Measurements from ENCODE around the gene UNG.

Gene UNG

DNA sequence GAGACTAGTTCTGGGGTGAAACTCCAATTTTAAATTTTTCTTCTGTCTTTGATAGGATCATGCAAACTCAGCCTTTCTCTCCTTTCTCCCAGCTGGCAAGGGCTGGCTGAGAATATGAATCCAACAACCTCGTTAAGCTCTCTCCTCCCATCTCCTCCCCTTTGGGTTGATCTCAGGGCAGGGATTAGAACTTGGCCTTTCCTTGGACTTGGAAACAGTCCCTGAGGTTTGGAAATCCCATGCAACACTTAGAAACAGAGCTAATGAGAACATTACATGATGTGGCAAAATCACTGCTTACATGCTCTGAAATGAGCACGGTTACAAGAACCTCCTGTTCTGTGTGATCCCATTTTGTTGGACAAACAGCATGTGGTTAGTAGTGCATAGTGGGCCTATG lies 50.6 kb downstream of the UNG start:
- no peak for TF ChIP-seq CTCF (conservative IDR thresholded peaks at IDR 0.05; ENCODE audit: low read depth)
- no peak overlapping the region for H3K27ac ChIP-seq
- DNase-seq (ENCODE audit: low spot score) = no peak
- ChIA-PET CTCF (interaction anchor here (0.6 kb wide), 1 partner anchor 99 kb away, joined by 3 read pairs; no protein-coding TSS in a partner anchor), POLR2A (ENCODE audit: low non-redundant PET) (no interaction called here)

DNA sequence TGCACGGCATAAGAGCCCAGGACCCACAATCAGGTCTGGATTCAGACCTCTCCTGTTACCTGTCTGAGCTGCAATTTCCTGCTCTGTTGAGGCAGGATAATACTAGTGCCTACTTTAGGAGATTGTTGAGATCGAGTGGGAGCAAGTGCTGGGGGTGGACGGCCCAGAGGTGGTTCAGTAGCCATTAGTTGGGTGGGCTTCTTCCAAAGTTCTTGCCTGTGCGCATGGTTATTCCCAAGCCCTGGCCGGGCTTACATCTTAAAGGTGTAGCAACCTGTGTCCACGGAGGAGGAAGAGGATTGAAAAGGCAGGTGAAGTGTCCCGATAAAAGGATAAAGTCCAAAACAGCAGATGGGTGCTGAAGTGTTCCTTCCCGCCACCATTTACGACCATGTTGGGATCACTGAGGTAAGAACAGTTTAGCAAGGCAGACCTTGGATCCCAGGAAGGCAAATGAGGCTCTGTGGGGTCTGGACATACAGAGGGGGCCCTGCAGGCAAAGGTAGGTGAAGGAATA lies 52.8 kb downstream of the UNG start:
- DNase-seq (ENCODE audit: low spot score) = no peak
- H3K27ac ChIP-seq = no peak overlapping the region
- TF ChIP-seq CTCF (conservative IDR thresholded peaks at IDR 0.05; ENCODE audit: low read depth) = no peak
- CTCF ChIA-PET = interaction anchor here (0.7 kb wide), 1 partner anchor 51 kb away, joined by 3 read pairs; no protein-coding TSS in a partner anchor
- POLR2A ChIA-PET (ENCODE audit: low non-redundant PET) = no interaction called here

DNA sequence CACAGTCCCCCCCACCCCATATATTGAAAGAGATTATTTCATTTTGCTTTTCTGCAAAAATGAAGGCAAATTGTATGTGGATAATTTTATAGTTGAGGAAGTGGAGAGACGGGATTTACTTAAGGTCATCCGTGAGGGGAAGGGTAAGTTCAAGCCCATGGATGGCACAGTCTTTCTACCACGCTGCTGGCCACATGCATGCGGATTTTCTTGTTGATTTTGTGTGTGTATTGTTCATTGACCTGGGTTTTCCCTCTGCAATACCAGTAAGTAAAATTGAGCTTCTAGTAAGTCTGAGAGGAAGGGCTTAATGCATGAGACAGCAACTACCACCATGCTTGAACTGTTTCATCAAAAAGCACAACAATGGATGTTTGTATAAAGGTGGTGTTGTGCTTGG lies 54.1 kb downstream of the UNG start:
- CTCF ChIA-PET = no interaction called here

DNA sequence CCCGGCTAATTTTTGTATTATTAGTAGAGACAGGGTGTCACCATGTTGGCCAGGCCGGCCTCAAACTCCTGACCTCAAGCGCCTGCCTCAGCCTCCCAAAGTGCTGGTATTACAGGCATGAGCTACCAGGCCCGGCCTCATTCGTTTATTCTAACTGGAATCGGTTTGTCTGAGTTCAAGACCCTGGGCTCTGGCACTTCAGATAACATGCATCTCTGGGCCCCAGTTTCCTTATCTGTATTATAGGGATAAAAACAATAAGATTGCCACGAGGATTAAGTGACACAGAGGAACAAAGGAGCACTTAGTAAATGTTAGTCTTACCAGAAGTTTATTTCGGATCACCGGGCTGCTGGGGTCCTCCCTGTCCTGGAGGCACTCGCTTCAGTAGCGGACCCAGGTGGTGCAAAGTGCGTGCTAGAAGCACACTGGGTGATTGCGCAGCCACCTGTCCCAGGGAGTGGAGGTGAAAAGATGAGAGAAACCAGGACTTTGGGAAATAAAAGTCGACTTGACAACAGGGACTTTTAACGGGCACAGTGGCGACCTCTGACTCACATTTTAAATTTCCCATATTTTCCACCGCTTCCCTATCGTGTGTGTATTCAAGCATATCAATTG lies 56.5 kb downstream of the UNG start:
- CTCF ChIA-PET = interaction anchor here (0.6 kb wide), 1 partner anchor 20 kb away, joined by 3 read pairs; no protein-coding TSS in a partner anchor
- POLR2A ChIA-PET (ENCODE audit: low non-redundant PET) = no interaction called here
- no peak for DNase-seq (ENCODE audit: low spot score)
- H3K27ac ChIP-seq = peak overlapping the region; percentile 91
- no peak for TF ChIP-seq CTCF (conservative IDR thresholded peaks at IDR 0.05; ENCODE audit: low read depth)

More for the DNA sequence above, 54.1 kb downstream of the UNG start:
- no peak overlapping the region for H3K27ac ChIP-seq
- DNase-seq (ENCODE audit: low spot score) = no peak
- TF ChIP-seq CTCF (conservative IDR thresholded peaks at IDR 0.05; ENCODE audit: low read depth) = no peak
- POLR2A ChIA-PET (ENCODE audit: low non-redundant PET) = no interaction called here

DNA sequence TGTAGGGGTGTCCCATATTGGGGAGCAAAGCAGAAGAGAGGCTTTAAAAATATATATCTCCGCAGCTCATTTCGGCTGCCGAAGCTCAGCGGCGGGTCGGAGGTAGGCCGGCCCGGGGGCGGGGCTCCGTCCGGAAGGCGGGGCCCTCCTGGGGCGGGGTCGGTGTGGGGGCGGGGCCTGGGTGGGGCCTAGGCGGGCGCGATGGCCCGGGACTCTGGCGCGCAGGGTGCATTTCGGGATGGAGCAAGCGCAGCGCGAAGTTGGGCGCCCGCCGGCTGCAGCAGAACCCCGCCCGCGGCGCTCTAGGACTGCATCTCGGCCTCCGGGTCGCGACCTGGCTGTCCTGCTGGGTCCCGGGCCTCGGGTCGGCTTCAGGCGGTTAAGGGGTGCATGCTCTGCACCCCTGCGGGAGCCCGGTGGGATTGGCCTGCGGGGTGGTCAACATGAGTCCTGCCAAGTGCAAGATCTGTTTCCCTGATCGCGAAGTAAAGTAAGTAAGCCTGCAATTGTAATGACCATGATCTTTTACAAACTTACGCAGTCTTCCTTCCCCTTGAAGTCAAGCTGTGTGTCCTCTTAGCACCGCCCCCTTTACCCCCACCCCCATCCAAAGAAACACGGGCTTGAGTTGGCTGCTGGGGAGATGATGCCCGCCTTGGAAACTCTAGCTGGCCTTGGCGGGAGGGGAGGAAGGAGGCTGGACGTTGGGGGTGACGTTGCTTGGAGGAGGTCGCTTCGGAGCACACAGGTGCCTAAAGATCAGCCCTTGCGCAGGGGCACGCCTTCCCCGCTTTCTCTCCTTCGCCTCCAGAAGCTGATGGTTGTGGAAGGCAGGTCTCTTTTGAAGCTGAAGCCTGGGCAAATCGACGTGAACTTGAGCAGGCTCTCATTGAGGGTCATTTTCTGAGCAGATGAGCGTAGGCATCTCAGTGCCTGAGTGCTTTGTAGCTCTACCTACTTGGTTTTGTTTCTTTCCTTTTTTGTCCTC lies 57.3 kb downstream of the UNG start:
- TF ChIP-seq CTCF (conservative IDR thresholded peaks at IDR 0.05; ENCODE audit: low read depth) = no peak
- POLR2A ChIA-PET (ENCODE audit: low non-redundant PET) = no interaction called here
- peak overlapping the region; percentile 91 for H3K27ac ChIP-seq
- CTCF ChIA-PET = interaction anchor here (0.5 to 0.7 kb wide), 4 partner anchors 21 to 109 kb away, joined by 3 read pairs; no protein-coding TSS in a partner anchor
- peak; percentile 95 for DNase-seq (ENCODE audit: low spot score)

GRCh38 chr12:109156036-109156435 lies 58.6 kb downstream of the UNG start:
- no peak for TF ChIP-seq CTCF (conservative IDR thresholded peaks at IDR 0.05; ENCODE audit: low read depth)
- no peak overlapping the region for H3K27ac ChIP-seq
- CTCF ChIA-PET = no interaction called here
- DNase-seq (ENCODE audit: low spot score) = no peak
- POLR2A ChIA-PET (ENCODE audit: low non-redundant PET) = no interaction called here

Measured in RWPE1 (cell line).